Common myeloid progenitor, CD34-positive (primary cell): ENCODE results near the gene USE1.
A peak's percentile ranks its signal among the peaks of the same experiment; 100 is the strongest.

Experiments
- CTCF ChIA-PET: fragments of 350-600 bp; sonication (Branson Sonifier 250); formaldehyde crosslinking; loops from one replicate; lab custom pipeline; 2021; ENCODE audit warnings: antibody characterized with exemption; lab: Charles Lee
- POLR2A ChIA-PET: fragments of 350-600 bp; sonication (Branson Sonifier 250); formaldehyde crosslinking; loops from one replicate; lab custom pipeline; 2021; ENCODE audit warnings: antibody characterized with exemption; lab: Charles Lee
- DNase-seq, 3 donors: peaks; one replicate each; pipeline versions ENCODE4 v3.0.0 to v3.0.0-alpha.2; 2013
- H3K27ac ChIP-seq, 2 experiments: 1 replicate in 1 of 2; 2 replicates in 1 of 2; pipeline ENCODE4 v1.7.0; 2013; ENCODE audit warnings: inconsistent platforms in 2 of 2, low read length in 2 of 2, mild to moderate bottlenecking in 2 of 2, low read depth in 1 of 2, moderate library complexity in 1 of 2; ENCODE audit not compliant: severe bottlenecking in 2 of 2, insufficient read depth in 1 of 2, poor library complexity in 1 of 2
- H3K27me3 ChIP-seq, 5 experiments: replicated peaks in 2 of 5; 1 replicate in 3 of 5; 2 replicates in 2 of 5; pipeline versions ENCODE4 v1.6.1 to v1.7.0; 2013; ENCODE audit warnings: low read length in 4 of 5, mild to moderate bottlenecking in 2 of 5, moderate library complexity in 2 of 5, inconsistent platforms in 1 of 5; ENCODE audit not compliant: insufficient read depth in 5 of 5, control insufficient read depth in 4 of 5
- H3K36me3 ChIP-seq, 4 experiments: 1 replicate in 2 of 4; 2 replicates in 2 of 4; pipeline versions ENCODE4 v1.6.1 to v1.7.0; 2013; ENCODE audit warnings: low read length in 3 of 4, control low read depth in 1 of 4, mild to moderate bottlenecking in 1 of 4; ENCODE audit not compliant: control insufficient read depth in 4 of 4, insufficient read depth in 4 of 4
- H3K4me1 ChIP-seq, 4 experiments: 1 replicate in 3 of 4; 2 replicates in 1 of 4; pipeline versions ENCODE4 v1.6.1 to v1.7.1; 2013; ENCODE audit warnings: low read length in 3 of 4, mild to moderate bottlenecking in 3 of 4, control low read depth in 1 of 4, inconsistent platforms in 1 of 4, moderate library complexity in 1 of 4; ENCODE audit not compliant: control insufficient read depth in 4 of 4, insufficient read depth in 4 of 4; ENCODE audit errors: control extremely low read depth in 1 of 4
- H3K4me3 ChIP-seq, 7 experiments: 1 replicate in 4 of 7; 2 replicates in 3 of 7; pipeline versions ENCODE4 v1.5.1 to v1.7.0; 2013; ENCODE audit warnings: mild to moderate bottlenecking in 7 of 7, low read length in 6 of 7, moderate library complexity in 6 of 7, inconsistent platforms in 2 of 7, low read depth in 2 of 7, control low read depth in 1 of 7; ENCODE audit not compliant: insufficient read depth in 4 of 7, control insufficient read depth in 1 of 7; ENCODE audit errors: extremely low read depth in 1 of 7
- H3K9me3 ChIP-seq, 5 experiments: 1 replicate in 4 of 5; 2 replicates in 1 of 5; pipeline versions ENCODE4 v1.6.1 to v1.7.1; 2013; ENCODE audit warnings: low read length in 4 of 5, mild to moderate bottlenecking in 2 of 5, inconsistent platforms in 1 of 5, low read depth in 1 of 5, moderate library complexity in 1 of 5; ENCODE audit not compliant: control insufficient read depth in 4 of 5, insufficient read depth in 2 of 5; ENCODE audit errors: control extremely low read depth in 1 of 5
- WGBS: methylation state at CpG from one replicate; pipeline ENCODE4 v1.1.5; 2013; ENCODE audit not compliant: insufficient coverage; 5-methylcytosine and 5-hydroxymethylcytosine counted together

The USE1 gene

GRCh38 chr19:17211547-17212446, 3.4 kb upstream of the USE1 start:
- peaks cover 7 to 54% (median 37%) of the 10 kb centered on the region in 4 experiments for H3K36me3 ChIP-seq
- 98% methylated on average over 40 of the region's 58 CpGs for WGBS
- H3K27ac ChIP-seq: no peak overlapping the region
- ChIA-PET CTCF (no interaction called here), POLR2A (no interaction called here)
- no peak overlapping the region for H3K4me3 ChIP-seq
- H3K4me1 ChIP-seq: peaks cover 0 to 16% (median 15%) of the 10 kb centered on the region in 4 experiments
- no peaks in the 10 kb centered on the region for H3K27me3 ChIP-seq
- no peak for DNase-seq
- no peaks in the 10 kb centered on the region for H3K9me3 ChIP-seq

- ChIA-PET POLR2A (no interaction called here), CTCF (no interaction called here)
- no peak for DNase-seq
- H3K4me3 ChIP-seq: no peak overlapping the region
- H3K36me3 ChIP-seq: peaks cover 13 to 60% (median 39%) of the 10 kb centered on the region in 4 experiments
- H3K4me1 ChIP-seq: peaks cover 0 to 16% (median 15%) of the 10 kb centered on the region in 4 experiments
- no peaks in the 10 kb centered on the region for H3K9me3 ChIP-seq
- 95% methylated on average over 5 of the region's 5 CpGs for WGBS
- no peak overlapping the region for H3K27ac ChIP-seq
- H3K27me3 ChIP-seq: no peaks in the 10 kb centered on the region
Measured at GRCh38 chr19:17213334-17213733, 1.8 kb upstream of the USE1 start.

DNA sequence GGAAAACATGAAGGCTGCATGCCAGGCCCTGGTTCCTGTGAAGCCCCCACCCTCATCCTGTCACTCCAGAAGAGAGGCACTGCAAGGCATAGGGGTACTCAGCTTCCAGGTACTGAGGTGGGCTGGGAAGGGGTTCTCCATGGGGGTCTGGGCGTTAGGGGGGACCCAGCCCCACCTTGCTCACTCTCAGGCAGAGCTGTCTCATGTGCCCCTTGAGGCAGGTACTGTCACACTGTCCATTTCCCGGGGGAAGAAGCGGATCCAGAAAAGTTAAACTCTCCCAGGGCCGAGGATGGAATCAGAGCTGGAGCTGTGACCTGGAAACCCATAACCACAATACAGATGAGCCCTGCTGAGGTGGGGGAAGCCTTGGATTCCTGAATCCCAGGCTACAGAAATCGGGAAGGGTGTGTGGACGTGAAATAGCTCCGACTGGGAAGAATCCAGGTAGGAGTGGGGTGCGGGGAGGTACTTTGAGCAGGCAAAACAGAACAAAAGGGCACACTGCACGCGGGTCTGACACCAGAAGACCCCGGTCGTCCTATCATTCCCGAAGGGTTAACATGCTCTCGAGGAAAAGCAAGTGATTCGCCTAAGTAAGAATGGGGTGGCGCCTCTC, 540 bp upstream of the USE1 start:
- no peak for DNase-seq
- ChIA-PET CTCF (interaction anchor here (0.8 to 2.4 kb wide), 4 partner anchors 10 to 52 kb away, joined by 3 to 11 read pairs (median 4); partner anchors contain the start of gene BABAM1), POLR2A (interaction anchor here (0.6 to 1.6 kb wide), 4 partner anchors 11 to 52 kb away, joined by 3 to 10 read pairs (median 4); partner anchors contain the start of genes BABAM1 and OCEL1)
- no peaks in the 10 kb centered on the region for H3K9me3 ChIP-seq
- H3K4me1 ChIP-seq: peaks cover 0 to 16% (median 15%) of the 10 kb centered on the region in 4 experiments
- 32% methylated on average over 15 of the region's 16 CpGs for WGBS
- no peaks in the 10 kb centered on the region for H3K27me3 ChIP-seq
- H3K4me3 ChIP-seq: peak overlapping the region; percentile 69 to 87 (median 80)
- peaks cover 10 to 56% (median 35%) of the 10 kb centered on the region in 4 experiments for H3K36me3 ChIP-seq
- H3K27ac ChIP-seq: peak overlapping the region; percentile 66 to 88

DNA sequence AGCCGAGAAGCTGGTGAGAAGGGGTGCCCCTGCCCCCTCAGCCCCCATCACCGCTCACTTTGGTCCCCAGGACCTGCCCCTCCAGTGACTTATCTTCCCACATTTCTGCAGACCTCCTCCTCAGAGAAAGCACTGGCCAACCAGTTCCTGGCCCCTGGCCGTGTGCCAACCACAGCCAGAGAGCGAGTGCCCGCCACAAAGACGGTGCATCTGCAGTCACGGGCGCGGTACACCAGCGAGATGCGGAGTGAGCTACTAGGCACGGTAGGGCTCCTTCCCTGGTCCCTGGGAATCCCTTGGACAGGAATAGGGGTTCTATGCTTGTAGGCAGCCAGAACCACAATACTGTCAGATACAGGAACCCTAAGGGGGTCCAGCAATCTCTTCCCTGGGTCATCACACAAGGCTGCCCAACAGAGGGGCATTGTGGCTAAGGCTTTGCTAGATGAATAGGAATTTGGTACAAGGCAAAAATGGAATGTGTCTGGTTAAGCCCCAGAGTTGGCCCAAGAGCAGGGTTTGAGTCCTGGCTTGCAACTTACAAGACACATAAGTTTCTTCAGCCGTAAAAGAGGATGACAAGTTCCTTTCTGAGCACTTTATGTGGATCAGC, 1.0 kb downstream of the USE1 start:
- CTCF ChIA-PET: interaction anchor here (1.4 to 2.4 kb wide), 2 partner anchors 51 to 76 kb away, joined by 3 to 11 read pairs; partner anchors contain the start of gene BABAM1
- Histone ChIP-seq H3K4me3 (peak overlapping the region in 5 of 7 experiments; percentile 76 to 87 (median 80)), H3K27ac (peak overlapping the region in 1 of 2 experiments; percentile 88), H3K4me1 (peaks cover 0 to 16% (median 16%) of the 10 kb centered on the region in 4 experiments), H3K9me3 (no peaks in the 10 kb centered on the region), H3K27me3 (no peaks in the 10 kb centered on the region), H3K36me3 (peaks cover 8 to 42% (median 26%) of the 10 kb centered on the region in 4 experiments)
- POLR2A ChIA-PET: interaction anchor here (0.9 to 1.6 kb wide), 2 partner anchors 10 to 140 kb away, joined by 5 to 10 read pairs; partner anchors contain the start of genes MYO9B and OCEL1
- 98% methylated on average over 11 of the region's 13 CpGs for WGBS
- DNase-seq: no peak

- no peaks in the 10 kb centered on the region for H3K27me3 ChIP-seq
- peaks cover 0 to 15% (median 15%) of the 10 kb centered on the region in 4 experiments for H3K4me1 ChIP-seq
- ChIA-PET CTCF (no interaction called here), POLR2A (no interaction called here)
- no peak for DNase-seq
- H3K27ac ChIP-seq: no peak overlapping the region
- peaks cover 8 to 21% (median 13%) of the 10 kb centered on the region in 4 experiments for H3K36me3 ChIP-seq
- WGBS: 98% methylated on average over 8 of the region's 8 CpGs
- H3K4me3 ChIP-seq: no peak overlapping the region
- no peaks in the 10 kb centered on the region for H3K9me3 ChIP-seq
Measured at GRCh38 chr19:17219286-17219685, 4.1 kb downstream of the USE1 start.

DNA sequence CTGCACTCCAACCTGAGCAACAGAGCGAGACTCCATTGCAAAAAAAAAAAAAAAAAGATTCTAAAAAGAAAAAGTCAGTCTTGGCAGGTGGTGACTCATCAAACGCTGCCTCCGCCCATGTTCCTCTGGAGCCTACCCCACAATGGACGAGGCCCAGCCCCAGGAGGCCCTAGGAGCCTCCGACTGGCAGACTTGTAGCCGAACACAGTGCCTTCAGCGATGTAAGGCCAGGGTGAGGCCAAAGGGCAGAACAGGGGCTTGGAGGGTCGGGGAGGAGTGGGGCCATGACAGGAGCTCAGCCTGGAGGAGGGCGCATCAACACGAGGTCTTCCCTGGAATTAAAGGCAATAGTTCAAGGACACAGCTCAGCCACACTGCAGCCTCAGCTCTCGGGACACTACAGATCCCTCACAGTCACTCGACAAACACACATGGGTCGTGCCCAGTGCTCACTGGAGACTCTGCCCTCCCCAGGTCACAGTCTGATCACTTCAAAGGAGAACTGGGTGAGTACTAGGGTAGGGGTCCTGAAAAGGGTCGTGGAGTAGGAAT, 5.1 kb downstream of the USE1 start:
- ChIA-PET POLR2A (interaction anchor here (0.7 to 1.0 kb wide), 2 partner anchors 15 to 133 kb away, joined by 3 read pairs; no protein-coding TSS in a partner anchor), CTCF (interaction anchor here (0.6 to 2.0 kb wide), 2 partner anchors 15 to 18 kb away, joined by 3 to 4 read pairs; no protein-coding TSS in a partner anchor)
- 73% methylated on average over 13 of the region's 14 CpGs for WGBS
- H3K27ac ChIP-seq: peak overlapping the region in 1 of 2 experiments; percentile 14
- H3K9me3 ChIP-seq: no peaks in the 10 kb centered on the region
- H3K27me3 ChIP-seq: no peaks in the 10 kb centered on the region
- H3K4me1 ChIP-seq: peaks cover 0 to 8% (median 7%) of the 10 kb centered on the region in 4 experiments
- H3K36me3 ChIP-seq: peaks cover 8 to 21% (median 13%) of the 10 kb centered on the region in 4 experiments
- H3K4me3 ChIP-seq: no peak overlapping the region
- peak; percentile 37 to 67 (median 66) for DNase-seq
